Tibial artery (tissue), 4 donors: ENCODE measurements around the gene AMOTL1.
A peak's percentile ranks its signal among the peaks of the same experiment; 100 is the strongest.
"Not testable (repeated sequence)": the region's sequence is repeated elsewhere in the genome, so short reads cannot be mapped to it uniquely, and the experiment has no call there.

ENCODE experiments used
- DNase-seq, 2 donors: peaks; one replicate each; pipeline ENCODE4 v3.0.0-alpha.2; 2019
- H3K27ac ChIP-seq, 2 donors: fragments of 200-600 bp; sonication (generic) in 1 of 2; 1 replicate in 1 of 2; 2 replicates in 1 of 2; pipeline ENCODE4 v1.5.1; 2018 to 2019; ENCODE audit warnings: mild to moderate bottlenecking in 1 of 2
- H3K27me3 ChIP-seq, 2 donors: fragments of 200-600 bp; sonication (generic) in 1 of 2; one replicate each; pipeline versions ENCODE4 v1.5.1 to v1.6.0; 2016 to 2019
- H3K36me3 ChIP-seq, 3 donors: fragments of 200-600 bp; sonication (generic) in 2 of 3; one replicate each; pipeline ENCODE4 v1.5.1; 2016 to 2019; ENCODE audit warnings: mild to moderate bottlenecking in 2 of 3
- H3K4me1 ChIP-seq, 4 donors: fragments of 200-600 bp; sonication (generic) in 2 of 4; 1 replicate in 3 of 4; 2 replicates in 1 of 4; pipeline ENCODE4 v1.5.1; 2016 to 2019
- H3K4me3 ChIP-seq, 2 donors: fragments of 200-600 bp; sonication (generic) in 1 of 2; 1 replicate in 1 of 2; 2 replicates in 1 of 2; pipeline ENCODE4 v1.5.1; 2018 to 2019; ENCODE audit warnings: mild to moderate bottlenecking in 2 of 2
- H3K9me3 ChIP-seq, 3 donors: fragments of 200-600 bp; sonication (generic) in 1 of 3; one replicate each; pipeline ENCODE4 v1.5.1; 2016 to 2019
- CTCF ChIP-seq, 2 experiments: fragments of 200-600 bp in 1 of 2; fragments of 450-650 bp in 1 of 2; IDR thresholded peaks; one replicate each; pipeline ENCODE4 v1.5.1; 2017 to 2019; ENCODE audit warnings: antibody characterized with exemption in 2 of 2, mild to moderate bottlenecking in 1 of 2, moderate library complexity in 1 of 2
- intact Hi-C: fragments of 100-400 bp; cut with DNase I; formaldehyde crosslinking; loops from one replicate; pipeline ENCODE4 v1.15.0; 2023; ENCODE audit warnings: low total_unique reads

The AMOTL1 gene

GRCh38 chr11:94897330-94897768 is 129.2 kb downstream of the AMOTL1 start:
- Histone ChIP-seq H3K27me3 (no peaks in the 10 kb centered on the region), H3K4me1 (no peaks in the 10 kb centered on the region), H3K36me3 (peaks cover 10 to 20% (median 12%) of the 10 kb centered on the region in 3 donors), H3K4me3 (no peak overlapping the region), H3K27ac (no peak overlapping the region), H3K9me3 (peaks cover 0 to 19% (median 9%) of the 10 kb centered on the region in 3 donors)
- intact Hi-C loops: no loop called here
- peak in 1 of 2 donors; percentile 48 for DNase-seq
- peak; percentile 70 to 80 for TF ChIP-seq CTCF (IDR thresholded peaks at IDR 0.05)

DNA sequence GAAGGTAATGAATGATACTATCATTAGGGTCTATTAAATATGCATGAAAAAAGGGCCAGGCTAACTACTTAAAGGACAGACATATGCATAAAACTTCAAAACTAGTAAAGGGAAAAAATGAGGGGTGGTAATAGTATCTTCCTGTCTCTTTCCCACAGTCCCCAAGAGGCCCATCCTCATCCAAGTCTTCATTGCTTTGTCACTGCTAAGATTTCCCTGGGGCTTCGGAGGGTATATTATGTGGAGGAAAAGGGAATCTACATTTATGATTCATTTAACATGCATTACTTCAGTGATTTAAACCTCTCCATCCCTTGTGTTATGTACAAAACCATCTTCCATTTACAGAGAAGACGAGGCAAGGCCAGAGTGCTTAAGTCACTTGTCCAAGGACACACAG is 139.1 kb downstream of the AMOTL1 start:
- Histone ChIP-seq H3K36me3 (peaks cover 0 to 6% (median 0%) of the 10 kb centered on the region in 3 donors), H3K4me1 (no peaks in the 10 kb centered on the region), H3K27me3 (no peaks in the 10 kb centered on the region), H3K4me3 (no peak overlapping the region), H3K9me3 (peaks cover 0 to 5% (median 0%) of the 10 kb centered on the region in 3 donors), H3K27ac (no peak overlapping the region)
- no peak for TF ChIP-seq CTCF (IDR thresholded peaks at IDR 0.05)
- intact Hi-C loops: no loop called here
- DNase-seq: no peak

GRCh38 chr11:94909371-94909820 is 141.2 kb downstream of the AMOTL1 start:
- DNase-seq: no peak
- TF ChIP-seq CTCF (IDR thresholded peaks at IDR 0.05): no peak

GRCh38 chr11:94910270-94910669 is 142.1 kb downstream of the AMOTL1 start:
- DNase-seq: no peak
- H3K27me3 ChIP-seq: no peaks in the 10 kb centered on the region
- H3K36me3 ChIP-seq: no peaks in the 10 kb centered on the region
- H3K4me3 ChIP-seq: no peak overlapping the region
- H3K4me1 ChIP-seq: no peaks in the 10 kb centered on the region
- no peak overlapping the region for H3K27ac ChIP-seq
- intact Hi-C loops: no loop called here
- no peaks in the 10 kb centered on the region for H3K9me3 ChIP-seq
- no peak for TF ChIP-seq CTCF (IDR thresholded peaks at IDR 0.05)

More at GRCh38 chr11:94909371-94909820, 141.2 kb downstream of the AMOTL1 start:
- intact Hi-C loops: no loop called here
- Histone ChIP-seq H3K36me3 (peaks cover 0 to under 1% (median 0%) of the 10 kb centered on the region in 3 donors), H3K4me1 (no peaks in the 10 kb centered on the region), H3K4me3 (no peak overlapping the region), H3K9me3 (no peaks in the 10 kb centered on the region), H3K27me3 (no peaks in the 10 kb centered on the region), H3K27ac (no peak overlapping the region)

DNA sequence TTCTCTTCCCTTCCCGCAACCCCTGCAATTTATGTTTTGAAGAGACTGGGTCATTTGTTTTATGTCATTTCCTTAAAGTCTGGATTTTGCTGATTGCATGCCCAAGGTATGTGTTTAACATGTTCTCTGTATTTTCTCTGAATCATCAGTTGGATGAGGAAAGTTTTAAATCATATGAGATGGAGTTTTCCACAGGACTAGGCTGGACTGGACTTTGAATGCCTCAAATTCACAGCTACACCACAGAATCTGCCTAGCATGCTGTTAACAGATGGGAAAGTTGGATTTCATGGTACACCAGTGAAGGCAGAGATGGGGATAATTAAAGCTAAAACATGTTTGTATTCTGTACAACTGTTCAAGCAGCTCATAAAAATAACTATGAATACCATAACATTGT is 142.6 kb downstream of the AMOTL1 start:
- intact Hi-C loops: no loop called here
- no peak for DNase-seq
- Histone ChIP-seq H3K36me3 (no peaks in the 10 kb centered on the region), H3K27ac (no peak overlapping the region), H3K9me3 (no peaks in the 10 kb centered on the region), H3K4me1 (no peaks in the 10 kb centered on the region), H3K4me3 (no peak overlapping the region), H3K27me3 (no peaks in the 10 kb centered on the region)
- TF ChIP-seq CTCF (IDR thresholded peaks at IDR 0.05): no peak

DNA sequence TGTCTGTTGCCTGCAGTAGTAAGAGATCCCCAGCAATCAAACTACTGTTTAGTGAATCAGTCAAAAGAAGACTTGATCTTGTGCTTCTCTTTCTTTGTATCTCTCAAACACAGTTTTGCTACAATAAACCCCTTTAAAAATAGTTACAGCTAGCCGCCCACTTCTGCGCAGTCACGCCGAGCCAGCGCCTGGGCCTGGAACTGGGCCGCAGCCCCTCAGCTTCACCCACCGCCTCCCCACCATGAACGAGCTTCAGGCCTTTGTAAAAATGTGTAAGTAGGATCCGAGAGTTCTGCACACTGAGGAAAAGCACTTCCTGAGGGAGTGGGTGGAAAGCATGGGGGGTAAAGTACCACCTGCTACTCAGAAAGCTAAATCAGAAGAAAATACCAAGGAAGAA is 144.7 kb downstream of the AMOTL1 start:
- Histone ChIP-seq H3K27ac (no peak overlapping the region), H3K4me3 (no peak overlapping the region), H3K9me3 (no peaks in the 10 kb centered on the region), H3K4me1 (no peaks in the 10 kb centered on the region), H3K27me3 (no peaks in the 10 kb centered on the region), H3K36me3 (no peaks in the 10 kb centered on the region)
- intact Hi-C loops: no loop called here
- TF ChIP-seq CTCF (IDR thresholded peaks at IDR 0.05): no peak
- DNase-seq: no peak

DNA sequence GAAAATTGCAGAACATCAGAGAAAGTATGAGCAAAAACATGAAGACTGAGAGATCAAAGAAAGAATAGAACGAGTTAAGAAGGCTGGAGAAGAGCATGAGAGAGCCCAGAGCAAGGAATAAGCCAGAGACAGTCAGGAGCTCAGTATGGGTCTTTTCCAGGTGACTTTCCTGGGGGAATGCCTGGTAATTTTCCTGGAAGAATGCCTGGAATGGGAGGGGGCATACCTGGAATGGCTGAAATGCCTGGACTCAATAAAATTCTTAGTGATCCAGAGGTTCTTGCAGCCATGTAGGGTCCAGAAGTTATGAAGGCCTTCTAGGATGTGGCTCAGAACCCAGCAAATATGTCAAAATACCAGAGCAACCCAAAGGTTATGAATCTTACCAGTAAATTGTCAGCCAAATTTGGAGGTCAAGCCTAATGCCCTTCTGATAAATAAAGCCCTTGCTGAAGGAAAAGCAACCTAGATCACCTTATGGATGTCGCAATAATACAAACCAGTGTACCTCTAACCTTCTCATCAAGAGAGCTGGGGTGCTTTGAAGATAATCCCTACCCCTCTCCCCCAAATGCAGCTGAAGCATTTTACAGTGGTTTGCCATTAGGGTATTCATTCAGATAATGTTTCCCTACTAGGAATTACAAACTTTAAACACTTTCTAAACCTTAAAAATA is 145.7 kb downstream of the AMOTL1 start:
- H3K9me3 ChIP-seq, intact Hi-C loops, H3K27ac ChIP-seq, H3K36me3 ChIP-seq, H3K4me3 ChIP-seq, H3K27me3 ChIP-seq, H3K4me1 ChIP-seq, DNase-seq: not testable (repeated sequence)
